ENCODE results near the gene PHETA1. TPM values are rescaled to one million over a fixed set of nuclear protein-coding genes. Genes with fewer than 3 reads are reported as not detected.
A peak's percentile ranks its signal among the peaks of the same experiment; 100 is the strongest.

PHETA1 gene
- total and polyA plus RNA-seq, 2 of the 13 experiments (the other 11 are each of a cell fraction or from before 2014, with no cell fraction given), result 11.3 to 20.8 TPM

DNA sequence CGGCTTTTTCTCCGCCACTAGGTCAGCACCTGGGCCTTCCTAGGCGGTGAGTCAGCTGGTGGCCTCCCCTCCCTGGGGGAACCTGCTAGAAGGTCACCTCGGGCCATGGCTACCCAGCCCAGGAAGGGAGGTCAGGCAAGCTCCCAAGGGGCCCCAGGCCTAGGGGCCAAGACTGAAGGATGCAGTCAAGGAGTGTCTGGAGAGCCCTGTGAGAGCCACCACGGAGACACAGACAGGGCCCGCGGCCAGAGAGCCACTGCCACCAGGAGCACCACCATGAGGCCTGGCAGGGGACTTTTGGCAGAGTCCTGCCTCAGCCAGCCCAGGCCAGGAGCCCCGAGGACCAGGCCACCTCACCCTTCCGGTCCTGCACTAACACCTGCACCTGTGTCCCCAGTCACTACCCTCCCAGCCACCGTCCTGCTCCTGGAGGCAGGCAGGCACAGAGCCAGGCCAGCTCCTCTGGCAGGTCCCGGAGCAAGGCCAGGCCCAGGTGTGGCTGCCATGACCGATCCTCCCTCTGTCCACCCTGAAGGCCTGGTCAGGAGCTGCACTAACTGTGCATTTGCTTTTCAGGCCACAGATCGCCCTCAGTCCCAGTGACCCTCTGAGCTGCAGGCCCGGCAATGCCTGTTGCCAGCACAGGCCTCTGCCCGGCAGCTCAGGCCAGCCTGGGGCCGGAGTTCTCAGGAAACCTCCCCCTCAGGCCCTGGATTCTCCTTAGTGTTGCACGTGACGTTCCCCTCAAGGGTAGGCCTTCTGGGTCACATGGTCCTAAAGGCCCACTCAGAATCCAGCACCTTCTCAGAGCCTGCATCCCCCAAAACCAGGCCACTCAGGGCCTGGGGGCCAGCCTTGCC is 6.9 kb downstream of the PHETA1 start (continued):
- TF ChIP-seq, protein P1, sequence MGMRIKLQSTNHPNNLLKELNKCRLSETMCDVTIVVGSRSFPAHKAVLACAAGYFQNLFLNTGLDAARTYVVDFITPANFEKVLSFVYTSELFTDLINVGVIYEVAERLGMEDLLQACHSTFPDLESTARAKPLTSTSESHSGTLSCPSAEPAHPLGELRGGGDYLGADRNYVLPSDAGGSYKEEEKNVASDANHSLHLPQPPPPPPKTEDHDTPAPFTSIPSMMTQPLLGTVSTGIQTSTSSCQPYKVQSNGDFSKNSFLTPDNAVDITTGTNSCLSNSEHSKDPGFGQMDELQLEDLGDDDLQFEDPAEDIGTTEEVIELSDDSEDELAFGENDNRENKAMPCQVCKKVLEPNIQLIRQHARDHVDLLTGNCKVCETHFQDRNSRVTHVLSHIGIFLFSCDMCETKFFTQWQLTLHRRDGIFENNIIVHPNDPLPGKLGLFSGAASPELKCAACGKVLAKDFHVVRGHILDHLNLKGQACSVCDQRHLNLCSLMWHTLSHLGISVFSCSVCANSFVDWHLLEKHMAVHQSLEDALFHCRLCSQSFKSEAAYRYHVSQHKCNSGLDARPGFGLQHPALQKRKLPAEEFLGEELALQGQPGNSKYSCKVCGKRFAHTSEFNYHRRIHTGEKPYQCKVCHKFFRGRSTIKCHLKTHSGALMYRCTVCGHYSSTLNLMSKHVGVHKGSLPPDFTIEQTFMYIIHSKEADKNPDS (CRISPR knock-in tag; IDR thresholded peaks at IDR 0.05), result no peak
- TF ChIP-seq, protein P2, sequence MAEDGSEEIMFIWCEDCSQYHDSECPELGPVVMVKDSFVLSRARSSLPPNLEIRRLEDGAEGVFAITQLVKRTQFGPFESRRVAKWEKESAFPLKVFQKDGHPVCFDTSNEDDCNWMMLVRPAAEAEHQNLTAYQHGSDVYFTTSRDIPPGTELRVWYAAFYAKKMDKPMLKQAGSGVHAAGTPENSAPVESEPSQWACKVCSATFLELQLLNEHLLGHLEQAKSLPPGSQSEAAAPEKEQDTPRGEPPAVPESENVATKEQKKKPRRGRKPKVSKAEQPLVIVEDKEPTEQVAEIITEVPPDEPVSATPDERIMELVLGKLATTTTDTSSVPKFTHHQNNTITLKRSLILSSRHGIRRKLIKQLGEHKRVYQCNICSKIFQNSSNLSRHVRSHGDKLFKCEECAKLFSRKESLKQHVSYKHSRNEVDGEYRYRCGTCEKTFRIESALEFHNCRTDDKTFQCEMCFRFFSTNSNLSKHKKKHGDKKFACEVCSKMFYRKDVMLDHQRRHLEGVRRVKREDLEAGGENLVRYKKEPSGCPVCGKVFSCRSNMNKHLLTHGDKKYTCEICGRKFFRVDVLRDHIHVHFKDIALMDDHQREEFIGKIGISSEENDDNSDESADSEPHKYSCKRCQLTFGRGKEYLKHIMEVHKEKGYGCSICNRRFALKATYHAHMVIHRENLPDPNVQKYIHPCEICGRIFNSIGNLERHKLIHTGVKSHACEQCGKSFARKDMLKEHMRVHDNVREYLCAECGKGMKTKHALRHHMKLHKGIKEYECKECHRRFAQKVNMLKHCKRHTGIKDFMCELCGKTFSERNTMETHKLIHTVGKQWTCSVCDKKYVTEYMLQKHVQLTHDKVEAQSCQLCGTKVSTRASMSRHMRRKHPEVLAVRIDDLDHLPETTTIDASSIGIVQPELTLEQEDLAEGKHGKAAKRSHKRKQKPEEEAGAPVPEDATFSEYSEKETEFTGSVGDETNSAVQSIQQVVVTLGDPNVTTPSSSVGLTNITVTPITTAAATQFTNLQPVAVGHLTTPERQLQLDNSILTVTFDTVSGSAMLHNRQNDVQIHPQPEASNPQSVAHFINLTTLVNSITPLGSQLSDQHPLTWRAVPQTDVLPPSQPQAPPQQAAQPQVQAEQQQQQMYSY (CRISPR knock-in tag; IDR thresholded peaks at IDR 0.05), result no peak
- TF ChIP-seq ZBTB38 (CRISPR knock-in tag; IDR thresholded peaks at IDR 0.05), result peak; percentile 78; the same call in 1 of the 2 replicates
- TF ChIP-seq, protein P3, sequence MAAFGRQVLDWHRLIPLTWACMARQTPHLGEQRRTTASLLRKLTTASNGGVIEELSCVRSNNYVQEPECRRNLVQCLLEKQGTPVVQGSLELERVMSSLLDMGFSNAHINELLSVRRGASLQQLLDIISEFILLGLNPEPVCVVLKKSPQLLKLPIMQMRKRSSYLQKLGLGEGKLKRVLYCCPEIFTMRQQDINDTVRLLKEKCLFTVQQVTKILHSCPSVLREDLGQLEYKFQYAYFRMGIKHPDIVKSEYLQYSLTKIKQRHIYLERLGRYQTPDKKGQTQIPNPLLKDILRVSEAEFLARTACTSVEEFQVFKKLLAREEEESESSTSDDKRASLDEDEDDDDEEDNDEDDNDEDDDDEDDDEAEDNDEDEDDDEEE (CRISPR knock-in tag; IDR thresholded peaks at IDR 0.05), result no peak
- TF ChIP-seq DNMT3B (CRISPR knock-in tag; conservative IDR thresholded peaks at IDR 0.05), result no peak
- peak; percentile 56; the same call in 1 of the 2 replicates for TF ChIP-seq FOSL1 (CRISPR knock-in tag; IDR thresholded peaks at IDR 0.05; ENCODE audit: borderline replicate concordance)
- no peak for TF ChIP-seq SATB2 (CRISPR knock-in tag; IDR thresholded peaks at IDR 0.05)
- TF ChIP-seq MYC (CRISPR knock-in tag; IDR thresholded peaks at IDR 0.05; ENCODE audit: borderline replicate concordance), result 0 out of 2 replicates have a peak, but pooled peaks have one; percentile 24
- TF ChIP-seq ZNF674 (CRISPR knock-in tag; IDR thresholded peaks at IDR 0.05; ENCODE audit: low read depth), result no peak
- TF ChIP-seq, protein P4, sequence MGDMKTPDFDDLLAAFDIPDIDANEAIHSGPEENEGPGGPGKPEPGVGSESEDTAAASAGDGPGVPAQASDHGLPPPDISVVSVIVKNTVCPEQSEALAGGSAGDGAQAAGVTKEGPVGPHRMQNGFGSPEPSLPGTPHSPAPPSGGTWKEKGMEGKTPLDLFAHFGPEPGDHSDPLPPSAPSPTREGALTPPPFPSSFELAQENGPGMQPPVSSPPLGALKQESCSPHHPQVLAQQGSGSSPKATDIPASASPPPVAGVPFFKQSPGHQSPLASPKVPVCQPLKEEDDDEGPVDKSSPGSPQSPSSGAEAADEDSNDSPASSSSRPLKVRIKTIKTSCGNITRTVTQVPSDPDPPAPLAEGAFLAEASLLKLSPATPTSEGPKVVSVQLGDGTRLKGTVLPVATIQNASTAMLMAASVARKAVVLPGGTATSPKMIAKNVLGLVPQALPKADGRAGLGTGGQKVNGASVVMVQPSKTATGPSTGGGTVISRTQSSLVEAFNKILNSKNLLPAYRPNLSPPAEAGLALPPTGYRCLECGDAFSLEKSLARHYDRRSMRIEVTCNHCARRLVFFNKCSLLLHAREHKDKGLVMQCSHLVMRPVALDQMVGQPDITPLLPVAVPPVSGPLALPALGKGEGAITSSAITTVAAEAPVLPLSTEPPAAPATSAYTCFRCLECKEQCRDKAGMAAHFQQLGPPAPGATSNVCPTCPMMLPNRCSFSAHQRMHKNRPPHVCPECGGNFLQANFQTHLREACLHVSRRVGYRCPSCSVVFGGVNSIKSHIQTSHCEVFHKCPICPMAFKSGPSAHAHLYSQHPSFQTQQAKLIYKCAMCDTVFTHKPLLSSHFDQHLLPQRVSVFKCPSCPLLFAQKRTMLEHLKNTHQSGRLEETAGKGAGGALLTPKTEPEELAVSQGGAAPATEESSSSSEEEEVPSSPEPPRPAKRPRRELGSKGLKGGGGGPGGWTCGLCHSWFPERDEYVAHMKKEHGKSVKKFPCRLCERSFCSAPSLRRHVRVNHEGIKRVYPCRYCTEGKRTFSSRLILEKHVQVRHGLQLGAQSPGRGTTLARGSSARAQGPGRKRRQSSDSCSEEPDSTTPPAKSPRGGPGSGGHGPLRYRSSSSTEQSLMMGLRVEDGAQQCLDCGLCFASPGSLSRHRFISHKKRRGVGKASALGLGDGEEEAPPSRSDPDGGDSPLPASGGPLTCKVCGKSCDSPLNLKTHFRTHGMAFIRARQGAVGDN (CRISPR knock-in tag; IDR thresholded peaks at IDR 0.05), result peak; percentile 85
